Esophagus squamous epithelium (tissue), 5 donors: ENCODE results near the gene CELF1. TPM values are rescaled to one million over a fixed set of nuclear protein-coding genes. Genes with fewer than 3 reads are reported as not detected.

Source experiments
- DNase-seq: peaks from one replicate; lab custom pipeline; 2025; lab: John Stamatoyannopoulos, UW
- H3K27ac ChIP-seq, 4 donors: fragments of 200-600 bp; sonication (generic); one replicate each; pipeline ENCODE4 v1.5.1; 2016 to 2019; ENCODE audit warnings: mild to moderate bottlenecking in 1 of 4
- H3K27me3 ChIP-seq, 4 donors: fragments of 200-600 bp; sonication (generic); 1 replicate in 3 of 4; 2 replicates in 1 of 4; pipeline versions ENCODE4 v1.5.1 to v1.6.0; 2017 to 2021; ENCODE audit warnings: antibody characterized with exemption in 1 of 4
- H3K36me3 ChIP-seq, 3 donors: fragments of 200-600 bp; sonication (generic); one replicate each; pipeline ENCODE4 v1.5.1; 2016 to 2019
- H3K4me1 ChIP-seq, 3 donors: fragments of 200-600 bp; sonication (generic); one replicate each; pipeline ENCODE4 v1.5.1; 2017 to 2019
- H3K4me3 ChIP-seq, 4 donors: fragments of 200-600 bp; sonication (generic); 1 replicate in 3 of 4; 2 replicates in 1 of 4; pipeline ENCODE4 v1.5.1; 2016 to 2019; ENCODE audit warnings: mild to moderate bottlenecking in 2 of 4, moderate library complexity in 1 of 4
- H3K9me3 ChIP-seq, 3 donors: fragments of 200-600 bp; sonication (generic); one replicate each; pipeline ENCODE4 v1.5.1; 2016 to 2019
- POLR2A ChIP-seq, 4 donors: fragments of 450-650 bp; IDR thresholded peaks; one replicate each; pipeline ENCODE4 v1.6.1; 2017; ENCODE audit warnings: antibody characterized with exemption in 4 of 4, mild to moderate bottlenecking in 4 of 4, moderate library complexity in 3 of 4
- WGBS, 2 donors: methylation state at CpG; one replicate each; pipeline ENCODE4 v1.1.5; 2018; 5-methylcytosine and 5-hydroxymethylcytosine counted together
- intact Hi-C: fragments of 100-400 bp; cut with DNase I; formaldehyde crosslinking; loops from one replicate; pipeline ENCODE4 v1.15.0; 2022
- total RNA-seq, 4 donors: library from RNA; depleted of rRNA; stranded (reverse); fragments of >200 nt; gene quantifications; one replicate each; pipeline ENCODE4 v1.1.0, GENCODE V29; 2016
- TF ChIP-seq, protein P1 (sequence below), 6 experiments: fragments of 450-650 bp in 4 of 6; fragments of 200-600 bp in 2 of 6; sonication (generic) in 2 of 6; IDR thresholded peaks; one replicate each; pipeline ENCODE4 v1.5.1; 2016 to 2019; ENCODE audit warnings: antibody characterized with exemption in 6 of 6, mild to moderate bottlenecking in 4 of 6, moderate library complexity in 4 of 6
- donor health status: DM: yes; HTN: yes; CAD: no.

CELF1 gene
- total RNA-seq, 4 donors from 2014 or later = 50.4 to 88.9 (median 64.1) TPM

DNA sequence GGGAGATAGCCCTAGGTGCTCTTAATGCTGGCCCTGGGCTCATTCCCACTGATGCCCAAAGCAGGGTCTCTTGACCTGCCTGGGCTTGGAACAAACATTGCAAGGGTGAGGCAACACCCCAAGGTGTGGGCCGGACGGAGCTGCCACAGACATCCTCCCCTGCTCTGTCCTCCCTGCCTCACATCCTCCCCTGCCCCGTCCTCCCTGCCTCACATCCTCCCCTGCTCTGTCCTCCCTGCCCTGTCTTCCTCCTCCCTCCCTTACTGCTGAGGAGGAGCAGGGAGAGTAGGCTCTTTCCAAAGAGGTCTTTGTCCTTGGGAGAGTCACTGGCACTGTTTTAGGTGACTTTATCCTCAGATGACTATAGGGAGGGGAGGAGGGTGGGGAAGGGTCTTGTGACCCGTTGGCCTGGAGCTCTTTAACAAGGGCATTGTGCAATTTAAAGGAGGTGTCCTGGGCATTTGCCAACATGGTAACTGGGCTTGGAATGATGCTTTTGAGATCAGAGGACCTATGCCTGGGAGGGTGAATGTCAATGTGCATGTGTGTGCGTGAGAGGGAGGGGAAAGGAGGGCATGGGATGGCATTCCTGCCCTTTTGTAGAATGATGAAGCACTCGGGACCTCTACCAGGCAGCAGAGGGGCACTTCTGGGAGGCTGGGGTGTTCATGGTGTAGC is 34.2 kb upstream of the CELF1 start:
- no peak overlapping the region for H3K4me3 ChIP-seq
- WGBS, 2 donors = 60 to 63% methylated on average over 3 to 6 of the region's 6 CpGs
- no peak for DNase-seq
- intact Hi-C loops = no loop called here
- TF ChIP-seq POLR2A (IDR thresholded peaks at IDR 0.05) = no peak
- TF ChIP-seq, protein P1, sequence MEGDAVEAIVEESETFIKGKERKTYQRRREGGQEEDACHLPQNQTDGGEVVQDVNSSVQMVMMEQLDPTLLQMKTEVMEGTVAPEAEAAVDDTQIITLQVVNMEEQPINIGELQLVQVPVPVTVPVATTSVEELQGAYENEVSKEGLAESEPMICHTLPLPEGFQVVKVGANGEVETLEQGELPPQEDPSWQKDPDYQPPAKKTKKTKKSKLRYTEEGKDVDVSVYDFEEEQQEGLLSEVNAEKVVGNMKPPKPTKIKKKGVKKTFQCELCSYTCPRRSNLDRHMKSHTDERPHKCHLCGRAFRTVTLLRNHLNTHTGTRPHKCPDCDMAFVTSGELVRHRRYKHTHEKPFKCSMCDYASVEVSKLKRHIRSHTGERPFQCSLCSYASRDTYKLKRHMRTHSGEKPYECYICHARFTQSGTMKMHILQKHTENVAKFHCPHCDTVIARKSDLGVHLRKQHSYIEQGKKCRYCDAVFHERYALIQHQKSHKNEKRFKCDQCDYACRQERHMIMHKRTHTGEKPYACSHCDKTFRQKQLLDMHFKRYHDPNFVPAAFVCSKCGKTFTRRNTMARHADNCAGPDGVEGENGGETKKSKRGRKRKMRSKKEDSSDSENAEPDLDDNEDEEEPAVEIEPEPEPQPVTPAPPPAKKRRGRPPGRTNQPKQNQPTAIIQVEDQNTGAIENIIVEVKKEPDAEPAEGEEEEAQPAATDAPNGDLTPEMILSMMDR (IDR thresholded peaks at IDR 0.05) = no peak
- peaks cover 15 to 35% (median 25%) of the 10 kb centered on the region in 3 donors for H3K36me3 ChIP-seq
- peaks cover 0 to 34% (median 0%) of the 10 kb centered on the region in 4 donors for H3K27me3 ChIP-seq
- peak overlapping the region in 2 of 4 donors; percentile 21 to 28 for H3K27ac ChIP-seq
- peaks cover 0 to 13% (median 0%) of the 10 kb centered on the region in 3 donors for H3K4me1 ChIP-seq
- H3K9me3 ChIP-seq = peaks cover 0 to 4% (median 0%) of the 10 kb centered on the region in 3 donors

GRCh38 chr11:47586098-47586855 is 33.3 kb upstream of the CELF1 start, which contains the start of gene FAM180B:
Gene FAM180B (plus strand): TSS chr11:47586678. CDS start chr11:47586769, 91 bp downstream.
- Histone ChIP-seq H3K9me3 (peaks cover 0 to 4% (median 0%) of the 10 kb centered on the region in 3 donors), H3K36me3 (peaks cover 24 to 44% (median 34%) of the 10 kb centered on the region in 3 donors), H3K4me1 (peaks cover 0 to 13% (median 0%) of the 10 kb centered on the region in 3 donors), H3K27ac (peak within 1 kb of the TSS in 2 of 4 donors; percentile 21 to 28), H3K4me3 (no peak within 1 kb of the TSS), H3K27me3 (peaks cover 0 to 25% (median 0%) of the 10 kb centered on the region in 4 donors)
- no peak for TF ChIP-seq POLR2A (IDR thresholded peaks at IDR 0.05)
- TF ChIP-seq, protein P1 (IDR thresholded peaks at IDR 0.05) = no peak
- 53 to 72% methylated on average over 4 to 6 of the region's 12 CpGs for WGBS, 2 donors
- intact Hi-C loops = no loop called here
- no peak for DNase-seq

GRCh38 chr11:47583844-47584243 is 30.9 kb upstream of the CELF1 start:
- TF ChIP-seq POLR2A (IDR thresholded peaks at IDR 0.05) = no peak
- TF ChIP-seq, protein P1 (IDR thresholded peaks at IDR 0.05) = no peak
- H3K4me1 ChIP-seq = peaks cover 0 to 16% (median 8%) of the 10 kb centered on the region in 3 donors
- 67 to 85% methylated on average over 3 to 5 of the region's 5 CpGs for WGBS, 2 donors

GRCh38 chr11:47578524-47579494 is 25.9 kb upstream of the CELF1 start, which contains the start of the genes KBTBD4 and NDUFS3:
Gene KBTBD4 (minus strand): TSS chr11:47578970. CDS start chr11:47578951, 19 bp downstream.
Gene NDUFS3 (plus strand): TSS chr11:47579074. CDS start chr11:47579092, 18 bp downstream.
- Histone ChIP-seq H3K27ac (peak within 1 kb of the TSS; percentile 89 to 94 (median 94)), H3K36me3 (peaks cover 24 to 75% (median 35%) of the 10 kb centered on the region in 3 donors), H3K27me3 (no peaks in the 10 kb centered on the region), H3K4me3 (peak within 1 kb of the TSS; percentile 86 to 97 (median 92)), H3K9me3 (no peaks in the 10 kb centered on the region), H3K4me1 (peaks cover 11 to 38% (median 23%) of the 10 kb centered on the region in 3 donors)
- 0 to 2% methylated on average over 13 of the region's 72 CpGs for WGBS, 2 donors
- peak; percentile 34 for DNase-seq
- intact Hi-C loops = no loop called here
- peak in 3 of 4 donors; percentile 29 to 60 (median 50) for TF ChIP-seq POLR2A (IDR thresholded peaks at IDR 0.05)
- TF ChIP-seq, protein P1 (IDR thresholded peaks at IDR 0.05) = peak in 1 of 6 experiments; percentile 27

More at GRCh38 chr11:47583844-47584243, 30.9 kb upstream of the CELF1 start:
- no peak overlapping the region for H3K27ac ChIP-seq
- H3K36me3 ChIP-seq = peaks cover 24 to 55% (median 36%) of the 10 kb centered on the region in 3 donors
- no peak for DNase-seq
- intact Hi-C loops = no loop called here
- no peaks in the 10 kb centered on the region for H3K9me3 ChIP-seq
- peaks cover 0 to under 1% (median 0%) of the 10 kb centered on the region in 4 donors for H3K27me3 ChIP-seq
- H3K4me3 ChIP-seq = no peak overlapping the region
